22Rv1 (cell line): ENCODE results near the gene CALML3.

Experiments used
- H3K27ac ChIP-seq: fragments of 450-650 bp; 2 replicates; pipeline ENCODE4 v1.5.1; 2017
- CTCF ChIP-seq: fragments of 450-650 bp; IDR thresholded peaks from 2 replicates; pipeline ENCODE4 v1.5.1; 2017; ENCODE audit warnings: mild to moderate bottlenecking
- ZFX ChIP-seq: fragments of 450-650 bp; IDR thresholded peaks from 2 replicates; pipeline ENCODE4 v1.6.1; 2017; ENCODE audit warnings: antibody characterized with exemption, borderline replicate concordance

The CALML3 gene

GRCh38 chr10:5536486-5537081 lies 11.8 kb downstream of the CALML3 start:
- no peak for TF ChIP-seq ZFX
- no peak for TF ChIP-seq CTCF
- no peak overlapping the region for H3K27ac ChIP-seq

GRCh38 chr10:5537684-5538083 lies 12.9 kb downstream of the CALML3 start:
- no peak overlapping the region for H3K27ac ChIP-seq

GRCh38 chr10:5538446-5538845 lies 13.7 kb downstream of the CALML3 start:
- TF ChIP-seq CTCF (no peak), ZFX (no peak)

More at GRCh38 chr10:5537684-5538083, 12.9 kb downstream of the CALML3 start:
- TF ChIP-seq ZFX (no peak), CTCF (no peak)

GRCh38 chr10:5538892-5539651 lies 14.3 kb downstream of the CALML3 start:
- no peak overlapping the region for H3K27ac ChIP-seq
- TF ChIP-seq CTCF (no peak), ZFX (no peak)

More at GRCh38 chr10:5538446-5538845, 13.7 kb downstream of the CALML3 start:
- H3K27ac ChIP-seq, result no peak overlapping the region

GRCh38 chr10:5540080-5540479 lies 15.3 kb downstream of the CALML3 start:
- TF ChIP-seq ZFX (no peak), CTCF (no peak)
- no peak overlapping the region for H3K27ac ChIP-seq

GRCh38 chr10:5540891-5541290 lies 16.1 kb downstream of the CALML3 start:
- no peak for TF ChIP-seq CTCF
- no peak for TF ChIP-seq ZFX

GRCh38 chr10:5542100-5542499 lies 17.3 kb downstream of the CALML3 start:
- no peak overlapping the region for H3K27ac ChIP-seq
- TF ChIP-seq ZFX (no peak), CTCF (no peak)

More at GRCh38 chr10:5540891-5541290, 16.1 kb downstream of the CALML3 start:
- no peak overlapping the region for H3K27ac ChIP-seq
